Stimulated activated effector memory CD8-positive, alpha-beta T cell treated with anti-CD3 and anti-CD28 coated beads, Interleukin-12 subunit alpha, Interleukin-12 subunit beta, amount 100 ng/mL, for 72 hours (primary cell): ENCODE data around the gene TRIO.

Experiments
- ATAC-seq: fragments of 150-1000 bp; cut with Tn5 transposase; 2 replicates; pipeline ENCODE4 v1.10.0; 2021
- DNase-seq, 2 donors: peaks; one replicate each; pipeline ENCODE4 v3.0.0; 2021 to 2022; ENCODE audit warnings: low spot score in 2 of 2
- H3K27ac Mint-ChIP-seq: one replicate; pipeline ENCODE4 v1.8.0; 2022; ENCODE audit warnings: mild to moderate bottlenecking, mixed read lengths
- H3K36me3 Mint-ChIP-seq: one replicate; pipeline ENCODE4 v1.8.0; 2022; ENCODE audit warnings: mild to moderate bottlenecking, mixed read lengths
- H3K4me1 Mint-ChIP-seq: one replicate; pipeline ENCODE4 v1.8.0; 2022; ENCODE audit warnings: mixed read lengths
- H3K4me3 Mint-ChIP-seq: one replicate; pipeline ENCODE4 v1.8.0; 2022; ENCODE audit warnings: mild to moderate bottlenecking, mixed read lengths
- H3K9me3 Mint-ChIP-seq: one replicate; pipeline ENCODE4 v1.8.0; 2022; ENCODE audit warnings: mixed read lengths

The TRIO gene

DNA sequence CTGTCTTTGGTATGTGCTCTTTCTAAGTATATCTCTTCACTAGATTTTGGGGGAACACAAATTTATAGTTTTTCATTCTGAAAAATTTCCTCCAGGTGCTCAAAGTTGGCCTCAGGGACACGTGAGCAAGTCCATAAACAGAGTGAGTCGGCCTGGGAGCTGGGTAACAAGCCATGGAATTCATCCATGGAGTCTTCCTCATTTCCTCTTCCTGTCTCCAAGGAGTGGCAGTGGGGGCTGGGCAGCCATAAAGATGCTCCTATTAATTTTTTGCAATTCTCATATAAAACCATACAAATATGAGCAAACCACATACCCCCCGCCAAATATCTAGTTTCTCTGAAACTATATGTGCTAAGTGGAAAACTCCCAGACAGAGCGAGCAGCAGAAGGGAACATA is 301.9 kb downstream of the TRIO start:
- Mint-ChIP-seq H3K4me3 (no peak overlapping the region), H3K4me1 (peaks cover 18% of the 10 kb centered on the region), H3K27ac (no peak overlapping the region), H3K9me3 (no peaks in the 10 kb centered on the region), H3K36me3 (peaks cover 4% of the 10 kb centered on the region)
- no peak for DNase-seq
- no peak for ATAC-seq

DNA sequence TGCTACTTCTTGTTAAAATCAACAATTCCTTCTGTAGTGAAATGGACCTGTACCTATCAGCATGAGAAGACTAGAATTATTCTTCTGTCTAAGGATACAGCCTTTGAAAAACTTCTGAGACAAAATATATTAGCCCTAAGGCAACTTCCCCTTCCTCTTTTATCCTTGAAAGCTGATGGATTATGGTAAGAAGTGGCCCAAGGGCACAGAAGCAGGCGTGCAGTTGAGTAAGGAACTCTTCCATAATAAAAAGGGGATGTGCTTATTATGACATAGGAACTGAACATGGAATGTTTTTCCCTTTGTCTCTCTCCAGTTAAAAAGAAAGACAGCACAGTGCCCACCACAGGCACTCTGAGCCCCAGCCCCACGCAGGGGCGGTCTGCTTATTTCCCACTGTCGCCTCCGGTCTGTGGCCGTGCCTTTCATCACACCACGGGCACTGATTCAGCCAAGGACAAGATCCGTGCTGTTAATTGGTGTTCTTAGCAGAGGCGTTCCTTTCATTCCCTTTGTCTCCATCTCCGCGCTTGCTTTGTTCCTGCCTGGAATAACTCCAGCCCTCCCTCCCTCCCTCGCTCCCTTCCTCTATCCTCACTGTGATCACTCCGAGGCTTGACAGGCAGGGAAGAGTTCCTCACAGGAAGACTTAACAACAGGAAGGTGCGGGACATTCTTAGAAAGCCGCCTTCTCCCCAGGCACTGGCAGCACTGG is 302.6 kb downstream of the TRIO start:
- H3K27ac Mint-ChIP-seq = no peak overlapping the region
- peaks cover 6% of the 10 kb centered on the region for H3K36me3 Mint-ChIP-seq
- no peaks in the 10 kb centered on the region for H3K9me3 Mint-ChIP-seq
- DNase-seq (no peak), ATAC-seq (no peak)
- no peak overlapping the region for H3K4me3 Mint-ChIP-seq
- peaks cover 22% of the 10 kb centered on the region for H3K4me1 Mint-ChIP-seq

DNA sequence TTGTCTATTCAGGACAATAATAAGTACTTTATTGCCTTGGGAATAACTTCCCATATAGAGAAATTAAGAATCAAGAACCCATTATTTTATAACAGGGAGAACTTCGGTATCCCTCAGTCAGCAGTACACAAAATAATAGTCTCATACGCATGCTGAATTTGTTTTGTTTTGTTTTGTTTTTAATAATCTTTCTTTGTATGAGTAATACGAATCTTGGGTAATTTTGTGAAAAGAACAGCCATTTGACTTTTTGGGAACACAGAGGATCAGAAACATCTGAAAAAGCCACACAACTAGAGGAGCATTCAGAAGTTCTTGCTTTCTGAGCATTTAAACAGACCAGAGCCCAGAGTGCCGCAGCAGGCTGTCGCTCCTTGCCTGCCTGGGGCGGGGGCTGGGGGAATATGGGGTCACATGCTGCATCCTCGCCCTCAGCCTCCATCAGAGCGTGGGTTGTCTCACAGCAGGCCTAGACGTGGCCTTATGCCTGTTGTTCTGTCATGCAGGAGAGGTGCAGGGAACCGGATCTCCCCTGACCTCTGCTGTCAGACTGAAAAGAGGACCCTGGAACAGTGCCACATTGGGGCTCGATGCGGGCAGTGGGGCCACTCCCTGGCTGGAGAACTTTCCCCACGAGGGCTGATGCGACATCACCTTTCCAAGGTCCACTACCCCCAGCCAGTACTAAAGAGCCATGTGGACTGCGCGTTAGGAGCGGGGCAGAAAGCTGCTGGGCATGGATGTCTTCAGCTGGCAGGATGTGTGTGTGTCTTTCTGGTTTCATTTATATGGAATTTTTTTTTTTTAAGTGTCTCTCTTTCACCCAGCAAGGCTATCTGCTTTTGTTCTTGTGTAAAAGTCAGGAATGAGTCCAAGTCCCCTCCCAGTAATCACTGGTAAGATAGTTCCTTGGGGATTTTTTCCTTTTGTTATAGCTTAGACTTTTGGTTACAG is 305.1 kb downstream of the TRIO start:
- Mint-ChIP-seq H3K9me3 (no peaks in the 10 kb centered on the region), H3K4me3 (no peak overlapping the region), H3K27ac (no peak overlapping the region), H3K4me1 (peaks cover 22% of the 10 kb centered on the region), H3K36me3 (peaks cover 11% of the 10 kb centered on the region)
- no peak for DNase-seq
- ATAC-seq = no peak

DNA sequence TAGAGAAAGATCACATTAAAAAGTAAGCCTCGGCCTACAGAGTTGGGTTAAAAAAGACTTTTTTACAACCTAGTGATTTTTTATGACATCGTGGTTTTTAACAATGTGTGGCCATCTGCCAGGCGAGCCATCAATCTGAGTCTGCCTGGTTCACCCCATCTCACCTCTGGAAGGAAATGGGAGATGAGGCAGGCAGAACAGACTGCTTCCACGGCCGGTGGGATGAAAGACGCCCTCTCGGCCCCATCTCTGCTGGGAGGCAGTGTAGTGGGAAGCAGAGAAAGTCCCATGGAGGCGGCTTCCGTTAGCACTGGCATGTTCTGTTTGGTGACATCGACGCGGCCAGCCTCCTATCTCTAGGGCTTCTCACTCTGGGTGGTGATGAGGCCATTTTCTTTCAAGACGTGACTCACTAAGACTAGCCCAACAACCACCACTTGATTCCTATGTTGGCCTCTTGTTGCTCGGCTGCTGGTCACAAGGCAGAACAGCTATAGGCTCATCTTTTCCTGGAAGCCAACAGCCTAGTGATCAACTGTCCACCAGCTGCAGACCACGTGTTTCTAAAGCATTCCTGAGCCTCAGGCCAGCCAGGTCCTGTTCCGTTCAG is 306.0 kb downstream of the TRIO start:
- no peak overlapping the region for H3K4me3 Mint-ChIP-seq
- DNase-seq (no peak), ATAC-seq (no peak)
- H3K4me1 Mint-ChIP-seq = peaks cover 22% of the 10 kb centered on the region
- peaks cover 11% of the 10 kb centered on the region for H3K36me3 Mint-ChIP-seq
- H3K27ac Mint-ChIP-seq = no peak overlapping the region
- H3K9me3 Mint-ChIP-seq = no peaks in the 10 kb centered on the region

DNA sequence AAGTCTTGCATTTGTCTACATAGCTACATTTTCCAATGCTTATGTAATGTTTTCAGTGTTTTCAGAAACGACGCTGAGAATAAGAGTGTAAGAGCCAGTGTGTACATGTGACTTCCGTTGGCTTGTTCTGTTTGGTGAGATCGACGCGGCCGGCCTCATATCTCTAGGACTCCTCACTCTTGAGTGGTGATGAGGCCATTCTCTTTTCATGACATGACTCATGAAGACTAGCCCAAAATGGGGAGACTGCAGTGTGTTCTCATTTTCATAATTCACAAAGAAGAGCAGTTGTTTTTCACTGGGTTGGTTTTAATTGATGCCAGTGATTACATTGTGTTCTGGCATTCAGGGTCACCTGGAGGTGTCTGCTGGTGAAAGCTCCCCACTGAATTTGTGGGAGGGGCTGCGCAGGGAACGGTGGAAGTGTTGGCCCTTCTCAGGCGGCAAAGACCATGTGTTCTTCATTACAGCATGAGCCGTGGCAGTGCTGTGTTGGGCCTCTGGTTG is 306.9 kb downstream of the TRIO start:
- H3K4me3 Mint-ChIP-seq = no peak overlapping the region
- peaks cover 11% of the 10 kb centered on the region for H3K36me3 Mint-ChIP-seq
- no peak overlapping the region for H3K27ac Mint-ChIP-seq
- ATAC-seq (peak; percentile 95), DNase-seq (no peak)
- no peaks in the 10 kb centered on the region for H3K9me3 Mint-ChIP-seq
- peaks cover 22% of the 10 kb centered on the region for H3K4me1 Mint-ChIP-seq

DNA sequence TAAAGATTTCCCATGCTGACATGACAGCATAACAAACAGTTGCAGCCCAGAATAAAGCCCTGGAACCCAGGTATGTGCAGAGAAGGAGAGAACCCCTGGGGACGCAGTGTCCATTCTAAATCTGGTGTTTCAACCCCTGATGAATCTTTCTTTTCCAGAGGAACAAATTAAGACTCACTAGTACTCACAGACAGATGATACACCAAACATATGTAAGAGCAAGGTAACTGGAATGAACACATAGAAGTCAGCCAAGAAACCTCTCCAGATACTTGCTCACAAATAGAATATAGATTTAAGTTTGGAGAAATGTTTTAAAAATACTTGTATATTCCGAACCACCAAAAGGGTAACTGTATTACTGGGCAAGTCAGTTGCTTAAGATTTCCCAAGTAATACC is 307.6 kb downstream of the TRIO start:
- DNase-seq = no peak
- Mint-ChIP-seq H3K4me1 (peaks cover 22% of the 10 kb centered on the region), H3K4me3 (no peak overlapping the region), H3K27ac (no peak overlapping the region), H3K9me3 (no peaks in the 10 kb centered on the region), H3K36me3 (peaks cover 11% of the 10 kb centered on the region)
- no peak for ATAC-seq

DNA sequence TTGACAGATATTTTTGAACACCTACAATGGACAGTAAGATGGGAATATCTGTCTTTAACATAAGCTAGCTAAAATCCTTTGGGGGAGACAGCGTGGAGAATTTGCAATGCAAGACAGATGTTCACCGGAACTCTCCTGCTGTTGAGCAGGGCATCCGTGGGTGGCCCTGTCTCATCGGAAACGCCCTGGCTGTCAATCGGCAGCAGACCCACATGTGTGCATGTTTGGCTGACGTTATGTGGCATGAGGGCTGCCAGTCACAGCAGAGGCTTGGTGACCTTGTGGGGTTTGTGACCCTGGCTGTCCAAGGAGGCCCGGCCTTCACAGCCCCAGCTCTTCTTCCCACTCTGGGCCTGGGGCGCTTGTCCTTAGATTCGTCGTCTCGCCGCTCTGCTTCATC is 308.7 kb downstream of the TRIO start:
- Mint-ChIP-seq H3K36me3 (peaks cover 11% of the 10 kb centered on the region), H3K27ac (no peak overlapping the region), H3K9me3 (no peaks in the 10 kb centered on the region), H3K4me1 (peaks cover 22% of the 10 kb centered on the region), H3K4me3 (no peak overlapping the region)
- DNase-seq (no peak), ATAC-seq (no peak)

DNA sequence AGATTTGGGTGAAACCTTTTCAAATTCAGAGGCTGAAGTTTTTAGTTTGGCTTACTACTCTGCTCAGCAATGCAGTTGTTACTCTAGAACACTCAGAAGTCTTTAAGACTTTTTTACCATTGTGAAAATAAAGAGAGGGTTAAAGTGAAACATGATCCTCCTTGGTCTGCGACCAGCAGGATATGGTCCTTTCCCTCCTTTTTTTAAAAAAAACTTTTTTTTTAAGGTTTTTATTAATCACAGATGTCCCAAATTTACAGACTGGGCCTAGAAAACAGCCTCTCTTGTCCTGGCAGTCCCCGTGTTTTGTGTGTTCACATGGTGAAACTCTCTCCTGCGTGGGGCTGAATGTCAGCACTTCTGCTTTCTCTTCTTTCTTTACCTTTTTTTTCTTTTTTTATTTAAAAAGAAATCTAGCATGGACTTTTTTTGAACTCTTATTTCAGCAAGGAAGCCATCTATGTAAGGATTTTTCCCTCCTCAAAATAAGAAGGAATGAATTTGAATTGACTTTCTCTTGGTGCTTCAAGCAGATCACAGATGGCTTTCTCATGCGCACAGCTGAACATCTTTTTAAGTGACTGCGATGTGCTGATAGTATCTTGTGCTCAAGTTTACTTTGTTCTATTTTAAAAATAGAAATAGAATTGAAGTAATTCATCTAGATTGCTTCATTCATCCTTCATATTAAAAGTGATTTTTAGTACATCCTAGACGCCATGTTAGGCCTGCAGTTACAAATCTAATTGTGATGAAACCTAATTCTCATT is 309.7 kb downstream of the TRIO start:
- DNase-seq = no peak
- Mint-ChIP-seq H3K4me3 (no peak overlapping the region), H3K4me1 (peaks cover 19% of the 10 kb centered on the region), H3K27ac (no peak overlapping the region), H3K36me3 (peaks cover 11% of the 10 kb centered on the region), H3K9me3 (no peaks in the 10 kb centered on the region)
- no peak for ATAC-seq

DNA sequence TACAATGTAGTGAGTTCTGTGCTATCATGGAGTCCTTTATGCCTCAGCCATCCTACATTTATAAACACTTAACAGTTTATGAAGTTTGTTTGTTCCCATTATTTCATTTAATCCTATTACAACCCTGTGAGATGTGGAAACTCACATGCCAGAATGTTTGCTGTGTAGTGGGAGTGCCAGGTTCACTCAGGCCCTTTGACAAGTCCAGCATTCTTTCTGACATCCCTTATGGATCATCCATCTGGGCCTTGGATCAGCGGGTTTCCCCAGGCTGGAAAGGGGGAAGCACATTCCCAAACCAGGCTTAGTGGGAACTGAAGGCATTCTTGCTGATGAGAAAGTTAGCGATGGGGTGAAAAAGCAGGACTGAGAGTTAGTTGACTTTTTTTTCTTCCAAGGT is 310.3 kb downstream of the TRIO start:
- DNase-seq (no peak), ATAC-seq (no peak)
- Mint-ChIP-seq H3K36me3 (peaks cover 11% of the 10 kb centered on the region), H3K9me3 (no peaks in the 10 kb centered on the region), H3K4me3 (no peak overlapping the region), H3K27ac (no peak overlapping the region), H3K4me1 (peaks cover 13% of the 10 kb centered on the region)

DNA sequence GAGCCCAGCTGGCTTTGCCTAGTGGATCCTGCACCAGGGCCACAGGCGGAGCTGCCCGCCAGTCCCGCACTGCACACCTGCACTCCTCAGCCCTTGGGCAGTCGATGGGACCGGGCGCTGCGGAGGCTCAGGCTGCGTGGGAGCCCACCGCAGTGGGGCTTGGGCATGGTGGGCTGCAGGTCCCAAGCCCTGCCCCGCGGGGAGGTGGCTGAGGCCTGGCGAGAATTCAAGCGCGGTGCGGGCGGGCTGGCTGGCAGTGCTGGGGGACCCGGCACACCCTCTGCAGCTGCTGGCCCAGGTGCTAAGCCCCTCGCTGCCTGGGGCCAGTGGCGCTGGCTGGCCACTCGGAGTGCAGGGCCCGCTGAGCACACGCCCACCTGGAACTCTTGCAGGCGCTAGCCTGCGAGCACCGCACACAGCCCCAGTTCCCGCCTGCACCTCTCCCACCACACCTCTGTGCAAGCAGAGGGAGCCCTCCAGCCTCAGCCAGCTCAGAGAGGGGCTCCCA is 312.7 kb downstream of the TRIO start:
- Mint-ChIP-seq H3K4me3 (no peak overlapping the region), H3K27ac (no peak overlapping the region), H3K36me3 (peaks cover 5% of the 10 kb centered on the region), H3K9me3 (no peaks in the 10 kb centered on the region), H3K4me1 (no peaks in the 10 kb centered on the region)
- DNase-seq (no peak), ATAC-seq (no peak)

DNA sequence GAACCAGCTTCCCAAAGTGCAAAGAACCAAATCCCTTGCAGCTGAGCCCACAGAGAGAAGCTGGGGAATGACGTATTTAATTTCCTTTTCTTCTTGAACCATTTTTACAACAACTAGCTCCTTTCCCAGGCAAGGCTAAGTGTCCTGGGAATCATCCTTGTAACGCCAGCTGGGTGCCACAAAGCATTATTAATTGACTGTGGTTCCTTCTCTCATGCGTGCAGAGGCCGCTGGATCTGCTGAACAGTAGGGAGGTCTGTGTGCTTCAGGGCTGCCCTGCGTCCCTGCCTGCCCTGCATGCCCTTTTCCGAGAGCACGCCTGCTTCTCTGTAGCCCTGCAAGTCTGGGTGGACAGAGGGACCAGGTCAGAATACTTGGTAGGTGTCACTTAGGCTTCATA is 314.3 kb downstream of the TRIO start:
- Mint-ChIP-seq H3K36me3 (no peaks in the 10 kb centered on the region), H3K4me1 (no peaks in the 10 kb centered on the region), H3K9me3 (no peaks in the 10 kb centered on the region), H3K4me3 (no peak overlapping the region), H3K27ac (peak overlapping the region; percentile 30)
- no peak for DNase-seq
- ATAC-seq = no peak

DNA sequence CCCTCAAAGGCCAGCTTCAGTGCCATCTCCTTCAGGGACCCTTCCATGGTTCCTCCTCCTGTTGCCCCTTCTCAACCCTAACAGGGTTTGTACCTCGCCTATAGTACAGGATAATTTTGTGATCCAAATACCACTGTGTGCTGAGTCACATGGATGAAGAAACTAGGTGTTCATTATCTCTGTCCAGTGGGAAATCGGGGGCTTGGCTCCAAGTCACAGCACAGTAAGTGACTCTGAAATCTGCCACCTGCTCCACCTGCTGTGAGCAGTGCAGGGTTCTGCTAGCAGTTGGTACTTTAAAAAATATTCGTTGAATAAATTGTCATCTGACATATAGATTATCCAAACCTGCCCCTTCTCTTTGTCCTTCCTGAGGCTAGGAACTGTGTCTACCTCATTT is 315.3 kb downstream of the TRIO start:
- Mint-ChIP-seq H3K36me3 (no peaks in the 10 kb centered on the region), H3K4me3 (no peak overlapping the region), H3K9me3 (no peaks in the 10 kb centered on the region), H3K27ac (peak overlapping the region; percentile 30), H3K4me1 (no peaks in the 10 kb centered on the region)
- no peak for ATAC-seq
- no peak for DNase-seq

DNA sequence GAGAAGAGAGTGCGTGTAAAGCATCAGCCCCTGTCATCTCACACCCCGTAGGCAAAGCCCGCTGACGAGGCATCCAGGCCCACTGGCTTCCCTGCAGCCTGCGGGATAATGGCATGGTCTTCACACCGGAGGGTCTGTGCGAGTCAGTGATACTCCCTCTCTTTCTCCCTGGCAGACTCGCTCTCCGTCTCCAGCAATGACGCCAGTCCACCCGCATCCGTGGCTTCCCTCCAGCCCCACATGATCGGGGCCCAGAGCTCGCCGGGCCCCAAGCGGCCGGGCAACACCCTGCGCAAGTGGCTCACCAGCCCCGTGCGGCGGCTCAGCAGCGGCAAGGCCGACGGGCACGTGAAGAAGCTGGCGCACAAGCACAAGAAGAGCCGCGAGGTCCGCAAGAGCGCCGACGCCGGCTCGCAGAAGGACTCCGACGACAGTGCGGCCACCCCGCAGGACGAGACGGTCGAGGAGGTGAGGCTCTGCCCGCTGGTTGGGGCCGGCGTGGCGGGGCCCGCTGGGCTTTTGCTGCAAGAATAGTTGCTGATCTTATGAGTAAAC is 317.8 kb downstream of the TRIO start:
- H3K4me1 Mint-ChIP-seq = no peaks in the 10 kb centered on the region
- DNase-seq (no peak), ATAC-seq (no peak)
- no peak overlapping the region for H3K4me3 Mint-ChIP-seq
- H3K27ac Mint-ChIP-seq = no peak overlapping the region
- H3K9me3 Mint-ChIP-seq = no peaks in the 10 kb centered on the region
- no peaks in the 10 kb centered on the region for H3K36me3 Mint-ChIP-seq

DNA sequence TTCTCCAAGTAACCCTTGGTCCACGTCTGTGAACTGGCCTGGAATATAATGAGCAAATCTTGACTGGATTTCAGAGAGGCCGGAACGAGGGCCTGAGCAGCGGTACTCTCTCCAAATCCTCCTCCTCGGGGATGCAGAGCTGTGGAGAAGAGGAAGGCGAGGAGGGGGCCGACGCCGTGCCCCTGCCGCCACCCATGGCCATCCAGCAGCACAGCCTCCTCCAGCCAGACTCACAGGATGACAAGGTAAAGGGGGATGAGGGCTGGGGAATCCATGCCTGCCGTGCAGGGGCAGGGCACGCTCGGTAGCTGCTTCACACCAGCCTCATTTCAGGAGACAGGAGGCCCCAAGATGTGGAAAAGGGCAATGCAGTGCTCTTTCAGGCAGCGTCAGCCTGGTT is 319.5 kb downstream of the TRIO start:
- Mint-ChIP-seq H3K4me3 (no peak overlapping the region), H3K4me1 (no peaks in the 10 kb centered on the region), H3K27ac (no peak overlapping the region), H3K36me3 (no peaks in the 10 kb centered on the region), H3K9me3 (no peaks in the 10 kb centered on the region)
- no peak for ATAC-seq
- DNase-seq = no peak
